NCI-H1105 (cell line): ENCODE results near the gene SGCA.
A peak's percentile ranks its signal among the peaks of the same experiment; 100 is the strongest.

Experiments used
- DNase-seq: peaks from one replicate; lab custom pipeline; 2025; lab: John Stamatoyannopoulos, UW

Gene SGCA

GRCh38 chr17:50165867-50166517 lies at the start of gene SGCA:
Gene SGCA (plus strand): TSS chr17:50166005. CDS start chr17:50166041, 36 bp downstream.
- no peak for DNase-seq

DNA sequence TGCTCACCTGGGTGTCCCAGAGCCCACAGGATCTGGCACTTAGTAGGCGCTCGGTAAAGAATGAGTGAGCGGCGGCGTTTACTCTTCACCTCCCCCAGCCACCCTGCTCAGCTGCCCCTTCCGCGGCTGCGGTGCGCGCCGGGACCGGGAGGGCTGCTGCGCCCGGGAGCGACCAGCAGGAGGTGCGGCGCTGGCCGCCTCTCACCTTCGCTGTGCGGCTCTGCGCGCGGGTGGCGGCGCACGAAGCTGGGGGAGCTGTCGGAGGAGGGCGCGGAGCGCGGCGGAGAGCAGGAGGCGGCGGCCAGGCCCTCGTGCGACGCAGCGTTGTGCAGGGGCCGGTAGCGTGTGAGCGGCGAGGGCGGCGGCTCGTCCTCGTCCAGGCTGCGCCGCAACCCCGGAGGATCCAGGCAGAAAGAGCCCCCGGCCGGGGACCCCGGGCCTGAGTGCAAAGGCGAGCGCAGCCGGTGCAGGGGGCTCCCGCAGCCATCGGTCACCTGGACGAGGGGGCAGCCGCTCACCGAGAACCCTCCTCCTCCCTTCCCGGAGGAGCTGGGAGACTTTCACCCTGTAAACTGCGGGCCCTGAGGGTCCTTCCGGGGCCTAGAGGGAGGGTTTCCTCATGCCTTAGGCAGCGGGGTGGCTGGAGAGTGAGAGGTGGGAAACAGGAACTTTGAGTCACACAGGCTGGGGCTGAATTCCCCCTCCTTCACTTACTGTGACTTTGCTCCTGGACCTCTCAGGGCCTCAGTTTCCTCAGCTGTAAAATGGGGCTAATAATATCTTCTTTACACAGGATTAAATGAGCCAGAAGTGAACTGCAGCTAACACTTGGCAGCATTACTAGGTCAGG lies 48.4 kb upstream of the SGCA start:
- peak; percentile 31 for DNase-seq

- no peak for DNase-seq
These were observed 47.6 kb upstream of the SGCA start for GRCh38 chr17:50118076-50118827.

GRCh38 chr17:50118828-50119218 lies 47.0 kb upstream of the SGCA start:
- no peak for DNase-seq

DNA sequence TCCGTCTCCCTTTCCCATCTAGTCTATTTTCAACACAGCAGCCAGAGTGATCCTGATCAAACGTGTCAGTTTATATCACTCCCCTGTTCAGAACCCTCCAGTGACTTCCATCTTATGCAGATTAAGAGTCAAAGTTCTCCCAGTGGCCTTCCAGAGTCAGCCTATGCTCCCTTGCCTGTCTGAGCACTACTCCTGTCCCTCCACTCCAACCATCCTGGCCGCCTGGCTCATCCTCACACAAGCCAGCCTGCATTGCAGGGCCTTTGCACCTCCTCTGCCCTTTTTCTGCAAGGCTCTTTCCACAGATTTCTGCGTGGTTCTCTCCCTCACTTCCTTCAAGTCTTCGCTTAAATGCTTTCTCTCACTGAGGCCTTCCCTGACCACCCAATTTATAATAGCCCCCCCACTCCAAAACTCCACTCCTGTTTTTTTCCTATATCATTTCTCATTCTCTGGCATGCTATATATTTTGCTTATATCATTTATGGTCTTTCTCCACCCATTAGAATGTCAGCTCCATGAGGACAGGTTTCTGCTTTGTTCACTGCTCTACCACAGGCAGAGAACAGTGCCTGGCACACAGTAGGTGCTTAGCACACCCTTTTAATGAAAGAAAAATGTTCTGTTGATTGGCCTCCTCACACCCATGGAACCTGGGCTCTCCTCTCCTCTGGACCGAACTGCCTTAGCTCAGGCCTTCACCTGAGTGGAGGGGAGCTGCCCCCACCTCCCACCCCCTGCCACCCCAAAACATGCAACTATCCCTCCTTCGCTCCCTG lies 45.1 kb upstream of the SGCA start:
- DNase-seq = no peak

DNA sequence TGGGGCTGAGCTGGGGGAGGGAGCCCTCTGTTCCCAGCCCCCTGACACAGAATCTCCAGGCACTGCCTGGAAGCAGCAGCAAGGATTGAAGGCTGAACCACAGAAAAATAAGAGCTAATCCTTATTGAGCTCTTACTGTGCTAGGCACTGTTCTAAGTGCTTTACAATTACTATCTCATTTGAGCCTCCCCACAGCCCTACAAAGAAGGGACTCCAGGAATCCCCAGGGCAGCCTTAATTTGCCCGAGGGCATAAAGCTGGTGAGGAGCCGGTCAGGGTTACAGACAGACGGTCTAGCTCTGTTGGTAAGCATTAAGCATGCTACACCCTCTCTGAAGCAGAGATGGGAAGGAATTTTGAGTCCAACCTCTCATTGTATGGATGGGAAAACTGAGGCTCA lies 42.9 kb upstream of the SGCA start:
- no peak for DNase-seq

DNA sequence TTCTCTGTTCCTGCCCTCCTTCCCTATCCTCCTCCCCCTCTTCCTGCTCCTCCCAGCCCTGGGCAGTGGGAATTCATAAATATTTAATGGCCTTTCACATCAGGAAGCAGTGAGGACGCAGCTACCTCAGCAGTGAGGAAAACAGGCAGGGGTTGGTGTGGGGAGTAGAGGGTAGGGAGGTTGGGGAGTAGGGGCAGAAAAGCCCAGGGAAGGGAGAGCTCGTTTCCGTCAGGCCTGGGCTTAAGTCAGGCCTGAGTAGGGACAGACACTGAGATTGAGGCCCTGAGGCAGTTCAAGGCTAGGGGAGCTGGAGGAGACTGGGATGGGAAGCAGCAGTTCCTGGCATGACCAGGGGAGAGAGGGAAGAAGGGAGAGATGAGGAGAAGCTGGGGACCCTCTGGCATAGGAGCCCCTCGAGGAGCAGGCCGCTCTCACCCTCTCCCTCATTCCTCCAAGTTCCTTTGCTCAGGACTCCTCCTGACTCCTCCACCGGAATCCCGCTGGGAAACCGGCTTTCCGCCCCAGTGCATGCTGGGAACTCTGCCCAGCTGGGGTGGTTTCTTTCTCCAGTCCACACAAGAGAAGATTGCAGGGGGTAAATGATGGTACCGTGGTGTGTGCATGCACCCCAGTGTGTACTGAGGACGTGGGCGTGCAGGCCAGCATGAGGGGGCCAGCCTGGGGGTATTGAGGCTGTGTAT lies 42.0 kb upstream of the SGCA start:
- DNase-seq = no peak

DNA sequence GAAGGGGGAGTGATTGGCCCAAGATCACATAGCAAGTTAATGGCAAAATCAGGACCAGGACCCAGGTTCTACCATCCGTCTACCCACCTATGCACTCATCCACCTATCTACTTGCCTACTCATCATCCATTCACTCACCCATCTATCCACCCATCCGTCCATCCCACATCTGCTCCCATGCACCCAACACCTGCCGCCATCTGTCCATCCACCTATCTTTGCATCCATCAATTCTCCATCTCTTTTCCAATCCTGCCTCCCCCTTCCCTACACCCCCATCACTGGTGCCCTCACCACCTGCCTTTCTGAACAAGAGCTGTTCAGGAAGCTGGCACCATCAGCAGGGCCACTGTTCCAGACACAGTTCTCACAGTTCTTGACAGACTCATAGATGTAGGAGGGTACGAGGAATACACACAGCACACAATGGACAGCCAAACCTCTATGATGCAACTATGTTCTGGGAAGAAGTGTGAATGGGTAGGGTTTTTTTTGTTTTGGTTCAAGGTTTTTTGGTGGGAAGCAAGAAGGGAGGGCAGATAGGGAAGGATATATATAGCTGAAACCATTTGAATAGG lies 40.3 kb upstream of the SGCA start:
- no peak for DNase-seq

GRCh38 chr17:50127697-50128361 lies 38.0 kb upstream of the SGCA start:
- DNase-seq = no peak

GRCh38 chr17:50128441-50129352 lies 37.1 kb upstream of the SGCA start:
- no peak for DNase-seq

DNA sequence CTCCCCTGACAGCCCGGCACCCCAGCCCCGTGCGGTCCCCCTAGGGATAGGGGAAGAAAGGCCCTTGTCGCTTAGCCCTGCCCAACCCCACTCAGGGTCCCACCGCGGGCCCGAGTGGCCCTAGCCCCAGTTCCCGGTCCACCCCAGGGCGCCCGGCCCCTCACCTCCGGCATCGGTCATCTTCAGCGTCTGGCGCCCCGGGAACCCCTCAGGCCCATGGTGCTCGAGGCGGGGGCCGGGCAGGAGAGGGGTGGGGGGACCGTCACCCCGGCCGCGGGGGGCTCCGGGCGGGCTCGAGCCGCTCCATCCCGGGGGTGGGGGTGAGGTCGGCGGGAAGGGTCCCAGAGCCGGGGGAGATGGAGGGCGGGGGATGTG lies 36.5 kb upstream of the SGCA start:
- DNase-seq = no peak

DNA sequence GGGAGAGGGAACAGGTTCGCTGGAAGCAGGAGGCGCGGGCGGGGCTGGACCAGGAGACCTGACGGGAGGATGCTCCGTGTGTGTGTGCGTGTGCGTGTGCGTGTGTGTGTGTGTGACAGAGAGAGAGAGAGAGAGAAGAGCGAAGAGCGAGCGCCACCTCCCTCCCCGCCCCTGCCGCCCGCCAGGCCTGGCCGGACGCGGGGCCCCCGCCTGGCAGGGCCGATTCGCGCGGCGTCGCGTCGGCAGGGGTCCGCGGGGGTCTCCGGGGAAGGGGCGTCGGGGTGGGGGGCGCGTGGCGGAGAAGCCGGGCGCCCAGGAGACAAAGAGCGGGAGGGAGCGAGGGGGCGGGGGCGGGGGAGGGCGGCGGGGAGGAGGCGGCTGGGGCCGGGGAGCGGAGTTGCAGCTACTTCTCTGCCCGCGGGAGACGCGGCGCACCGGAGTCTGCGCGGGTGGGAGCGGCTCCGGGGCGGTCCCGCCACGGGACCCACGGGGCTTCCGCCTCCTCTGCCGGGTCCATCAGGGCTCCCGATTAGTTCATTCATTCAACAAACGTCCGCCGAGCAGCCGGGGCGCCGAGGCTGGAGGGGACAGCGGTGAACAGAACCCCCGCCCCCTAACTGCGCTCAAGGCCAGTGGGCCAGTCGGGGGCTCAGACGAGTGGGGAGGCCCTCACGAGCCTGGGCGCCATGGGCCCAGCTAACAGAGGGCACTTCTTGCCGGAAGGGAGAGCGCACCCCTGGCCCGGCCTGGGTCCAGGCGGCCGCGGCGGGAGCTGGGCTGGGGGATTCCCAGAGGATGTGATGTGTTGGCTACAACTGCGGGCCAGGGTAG lies 35.9 kb upstream of the SGCA start, which contains the start of gene SAMD14:
Gene SAMD14, minus strand, starts transcription at position 433 of the 831 bp plus-strand sequence. CDS start 5,201 bp downstream, outside the sequence.
- no peak for DNase-seq

- no peak for DNase-seq
These were observed 35.1 kb upstream of the SGCA start for GRCh38 chr17:50130559-50131305.

DNA sequence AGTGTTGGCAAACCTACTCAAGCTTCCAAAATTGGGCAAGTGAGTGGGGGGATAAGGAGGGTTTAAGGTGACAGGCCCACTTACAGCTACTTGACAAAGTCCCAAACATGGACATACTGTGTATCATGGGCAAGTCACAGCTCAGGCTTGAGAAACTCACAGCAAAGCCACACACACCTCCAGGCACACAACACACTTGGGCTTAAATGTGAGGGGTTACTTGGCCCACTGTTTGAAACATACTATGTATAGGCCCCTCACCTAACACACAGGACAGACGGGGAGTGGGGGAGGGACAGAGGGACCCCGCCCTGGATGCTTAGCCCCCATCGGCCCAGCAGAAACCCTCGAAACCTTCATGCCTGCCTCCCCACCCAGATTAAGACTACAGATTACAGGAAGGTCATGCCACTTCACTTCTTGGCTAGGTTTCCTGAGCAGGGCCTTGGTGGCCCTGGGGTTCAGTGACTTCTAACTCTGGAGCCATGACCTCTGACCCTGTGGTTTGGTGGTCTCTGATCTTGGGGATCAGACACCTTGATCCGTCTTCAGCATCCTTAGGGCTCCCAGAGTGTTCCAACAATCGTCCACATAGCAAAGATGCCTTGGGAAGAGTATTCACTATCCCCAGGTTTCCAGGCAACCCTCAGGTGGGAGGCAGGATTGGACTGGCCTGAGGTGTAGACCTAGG lies 33.6 kb upstream of the SGCA start:
- DNase-seq = no peak

GRCh38 chr17:50133028-50133768 lies 32.6 kb upstream of the SGCA start:
- DNase-seq = no peak

DNA sequence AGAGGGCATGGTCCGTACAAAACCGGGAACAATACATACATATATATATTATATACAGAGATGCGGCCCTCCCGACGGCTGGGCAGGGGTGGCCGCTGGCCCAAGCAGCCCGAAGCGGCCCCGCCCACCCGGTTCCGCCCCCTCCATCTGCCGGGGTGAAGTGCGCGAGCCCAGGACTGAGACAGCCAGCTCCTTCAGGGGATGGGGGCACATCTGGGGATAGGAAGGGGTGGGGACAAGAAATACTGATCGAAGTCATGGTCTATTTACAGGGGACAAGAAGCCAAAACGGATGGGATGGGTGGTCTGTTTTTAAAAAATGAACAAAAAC lies 32.1 kb upstream of the SGCA start:
- DNase-seq = no peak
